HG03571 (cell line): Measurements from ENCODE around the gene POLR3H.

Experiments used
- ATAC-seq: cut with Tn5 transposase; IDR thresholded peaks from one replicate; pipeline ENCODE4 v1.9.1; 2021; ENCODE audit not compliant: unreplicated experiment

POLR3H gene

GRCh38 chr22:41539146-41540005 is 4.9 kb downstream of the POLR3H start:
- no peak for ATAC-seq

- ATAC-seq = no peak
These were observed 5.7 kb downstream of the POLR3H start for GRCh38 chr22:41538583-41538982.

GRCh38 chr22:41537203-41537602 is 7.1 kb downstream of the POLR3H start:
- no peak for ATAC-seq

GRCh38 chr22:41535244-41535643 is 9.0 kb downstream of the POLR3H start:
- ATAC-seq = no peak

GRCh38 chr22:41534219-41534618 is 10.1 kb downstream of the POLR3H start:
- ATAC-seq = no peak

GRCh38 chr22:41532908-41533825 is 11.1 kb downstream of the POLR3H start:
- ATAC-seq = no peak

- no peak for ATAC-seq
These were observed 12.4 kb downstream of the POLR3H start for GRCh38 chr22:41531715-41532477.

GRCh38 chr22:41530890-41531714 is 13.2 kb downstream of the POLR3H start:
- no peak for ATAC-seq

GRCh38 chr22:41528938-41529561 is 15.2 kb downstream of the POLR3H start:
- no peak for ATAC-seq

GRCh38 chr22:41528132-41528766 is 16.0 kb downstream of the POLR3H start:
- no peak for ATAC-seq

GRCh38 chr22:41526830-41527799 is 17.2 kb downstream of the POLR3H start:
- no peak for ATAC-seq

- no peak for ATAC-seq
These were observed 17.9 kb downstream of the POLR3H start for GRCh38 chr22:41526226-41526829.

- ATAC-seq = no peak
These were observed 18.6 kb downstream of the POLR3H start for GRCh38 chr22:41525450-41526225.

- ATAC-seq = no peak
These were observed 19.3 kb downstream of the POLR3H start for GRCh38 chr22:41524809-41525449.

GRCh38 chr22:41524251-41524661 is 20.0 kb downstream of the POLR3H start:
- no peak for ATAC-seq

GRCh38 chr22:41523464-41524221 is 20.6 kb downstream of the POLR3H start:
- no peak for ATAC-seq
